ENCODE data around the gene CCNF. TPM values are rescaled to one million over a fixed set of nuclear protein-coding genes. Genes with fewer than 3 reads are reported as not detected.

The CCNF gene
- total and polyA plus RNA-seq, 9 of the 15 experiments (the other 6 are each of a cell fraction or from before 2014, with no cell fraction given), result 4.1 to 70.1 (median 29.5) TPM

- no peak for TF ChIP-seq AFF4 (CRISPR knock-in tag; IDR thresholded peaks at IDR 0.05)
- no peak for TF ChIP-seq TRIM28 (IDR thresholded peaks at IDR 0.05)
- no peak for TF ChIP-seq MECOM (CRISPR knock-in tag; IDR thresholded peaks at IDR 0.05)
- no peak for TF ChIP-seq CHD7 (IDR thresholded peaks at IDR 0.05; ENCODE audit: low read depth, low read length)
These were observed 40.4 kb downstream of the CCNF start (continued) for GRCh38 chr16:2469399-2470233.

Measured in K562 (cell line).